GM12878 (cell line): ENCODE results near the gene PLXNB3. TPM values are rescaled to one million over a fixed set of nuclear protein-coding genes. Genes with fewer than 3 reads are reported as not detected.

Source experiments
- ATAC-seq: fragments of 200-7000 bp; cut with Tn5 transposase; 3 replicates; pipeline ENCODE4 v1.9.1; 2020; ENCODE audit warnings: mild to moderate bottlenecking, moderate library complexity
- BruUV-seq: library from RNA; stranded (reverse); fragments of 400-500 nt; replicated peaks from 2 replicates; lab custom pipeline; 2021; lab: Mats Ljungman, UMichigan
- CTCF ChIA-PET: fragments of 300-600 bp; sonication (Branson Sonifier 250); formaldehyde crosslinking; extraction: SDS; loops from one replicate; lab custom pipeline; 2021; ENCODE audit warnings: inconsistent platforms; lab: Yijun Ruan, JAX
- POLR2A ChIA-PET: fragments of 350-600 bp; formaldehyde crosslinking; extraction: SDS; loops from one replicate; lab custom pipeline; 2021; ENCODE audit warnings: inconsistent platforms; lab: Charles Lee
- RAD21 ChIA-PET: fragments of 300-600 bp; sonication (Branson Sonifier 250); formaldehyde crosslinking; loops from one replicate; lab custom pipeline; 2023; ENCODE audit warnings: antibody characterized with exemption; ENCODE audit not compliant: unreplicated experiment; lab: Charles Lee
- SMC1A ChIA-PET: fragments of 300-600 bp; sonication (Branson Sonifier 250); formaldehyde crosslinking; loops from one replicate; lab custom pipeline; 2023; ENCODE audit not compliant: unreplicated experiment, uncharacterized antibody; lab: Charles Lee
- DNase-seq: peaks from one replicate; pipeline ENCODE4 v3.0.0-alpha.2; 2011; ENCODE audit warnings: low read depth, low spot score
- FAIRE-seq: peaks from 3 replicates; lab custom pipeline; 2011; peaks lifted over from hg19 to GRCh38; lab: Jason Lieb, UNC
- H2AFZ ChIP-seq: 2 replicates; pipeline ENCODE4 v1.6.0; 2011; ENCODE audit warnings: low read depth, low read length, control low read depth; ENCODE audit not compliant: control insufficient read depth
- H3K27ac ChIP-seq: 2 replicates; pipeline ENCODE4 v1.5.1; 2011; ENCODE audit warnings: control low read depth; ENCODE audit not compliant: control insufficient read depth, insufficient read depth
- H3K27me3 ChIP-seq, 2 experiments: replicated peaks in 1 of 2; 2 replicates each; pipeline versions ENCODE4 v1.6.0 to v1.6.1; 2011; ENCODE audit warnings: low read length in 1 of 2; ENCODE audit not compliant: control insufficient read depth in 2 of 2, insufficient read depth in 2 of 2
- H3K36me3 ChIP-seq, 2 experiments: 2 replicates each; pipeline ENCODE4 v1.5.1; 2011; ENCODE audit warnings: low read length in 1 of 2; ENCODE audit not compliant: control insufficient read depth in 2 of 2, insufficient read depth in 2 of 2
- H3K4me1 ChIP-seq: 2 replicates; pipeline ENCODE4 v1.6.1; 2011; ENCODE audit warnings: mild to moderate bottlenecking, low read length, moderate library complexity, mixed read lengths; ENCODE audit not compliant: control insufficient read depth, insufficient read depth
- H3K4me2 ChIP-seq: 2 replicates; pipeline ENCODE4 v1.6.0; 2011; ENCODE audit warnings: control low read depth; ENCODE audit not compliant: control insufficient read depth, insufficient read depth
- H3K4me3 ChIP-seq: fragments of 200-600 bp; sonication (generic); 2 replicates; pipeline ENCODE4 v1.5.1; 2016
- H3K79me2 ChIP-seq: 2 replicates; pipeline ENCODE4 v1.6.0; 2011; ENCODE audit warnings: low read length; ENCODE audit not compliant: control insufficient read depth, insufficient read depth
- H3K9ac ChIP-seq: 2 replicates; pipeline ENCODE4 v1.8.0; 2011; ENCODE audit warnings: low read length, control low read depth, mixed read lengths; ENCODE audit not compliant: control insufficient read depth, insufficient read depth
- H3K9me3 ChIP-seq: replicated peaks from 3 replicates; pipeline ENCODE4 v1.5.1; 2011; ENCODE audit warnings: mild to moderate bottlenecking, low read length; ENCODE audit not compliant: control insufficient read depth, insufficient read depth
- H4K20me1 ChIP-seq: 2 replicates; pipeline ENCODE4 v1.6.0; 2011; ENCODE audit not compliant: control insufficient read depth, insufficient read depth
- ASH2L ChIP-seq: fragments of 300-600, 200-600 bp; sonication (generic); IDR thresholded peaks from 2 replicates; pipeline ENCODE4 v1.6.1; 2017; ENCODE audit warnings: low read depth, mild to moderate bottlenecking, borderline replicate concordance
- CHD1 ChIP-seq: IDR thresholded peaks from 2 replicates; pipeline ENCODE4 v1.6.1; 2012; ENCODE audit warnings: low read depth, low read length, improper control_type of control experiment
- CHD2 ChIP-seq: IDR thresholded peaks from 2 replicates; pipeline ENCODE4 v1.6.1; 2011; ENCODE audit warnings: low read depth, low read length, improper control_type of control experiment, borderline replicate concordance
- HDAC6 ChIP-seq: fragments of 200-600 bp; sonication (generic); IDR thresholded peaks from one replicate; pipeline ENCODE4 v1.8.0; 2017; ENCODE audit warnings: antibody characterized with exemption; ENCODE audit not compliant: unreplicated experiment
- IKZF1 ChIP-seq: fragments of 450-650 bp; conservative IDR thresholded peaks from 2 replicates; pipeline ENCODE4 v1.6.1; 2017; ENCODE audit warnings: antibody characterized with exemption, mild to moderate bottlenecking
- NFIC ChIP-seq: IDR thresholded peaks from 2 replicates; pipeline ENCODE4 v1.6.1; 2012; ENCODE audit warnings: low read depth, mild to moderate bottlenecking, inconsistent platforms, low read length, moderate library complexity
- NR2C2 ChIP-seq: IDR thresholded peaks from 2 replicates; pipeline ENCODE4 v1.6.1; 2011; ENCODE audit warnings: borderline replicate concordance, low read depth; ENCODE audit not compliant: control insufficient read depth, insufficient read length
- POLR2A ChIP-seq: IDR thresholded peaks from 2 replicates; pipeline ENCODE4 v1.6.1; 2011; ENCODE audit warnings: low read depth, mild to moderate bottlenecking, low read length
- SP1 ChIP-seq: IDR thresholded peaks from one replicate; pipeline ENCODE4 v1.6.1; 2011; ENCODE audit warnings: low read depth, low read length
- SPI1 ChIP-seq: IDR thresholded peaks from 2 replicates; pipeline ENCODE4 v1.6.1; 2011; ENCODE audit warnings: low read depth, mild to moderate bottlenecking, low read length, moderate library complexity, borderline replicate concordance; ENCODE audit not compliant: insufficient read depth
- SRF ChIP-seq, 2 experiments: IDR thresholded peaks; 2 replicates each; pipeline ENCODE4 v1.6.1; 2011; ENCODE audit warnings: low read depth in 2 of 2, low read length in 2 of 2, mild to moderate bottlenecking in 1 of 2, moderate library complexity in 1 of 2
- WRNIP1 ChIP-seq: IDR thresholded peaks from 2 replicates; pipeline ENCODE4 v1.6.1; 2011; ENCODE audit warnings: low read depth, low read length, improper control_type of control experiment, borderline replicate concordance
- ZBED1 ChIP-seq: IDR thresholded peaks from 2 replicates; pipeline ENCODE4 v1.6.1; 2016; ENCODE audit warnings: borderline replicate concordance
- ZNF274 ChIP-seq: IDR thresholded peaks from one replicate; pipeline ENCODE4 v1.8.0; 2011; ENCODE audit not compliant: insufficient read length, insufficient read depth
- WGBS: methylation state at CpG from one replicate; pipeline ENCODE4 v1.1.6; 2016; ENCODE audit warnings: low lambda C conversion rate; ENCODE audit not compliant: insufficient replicate concordance, insufficient coverage; ENCODE audit errors: missing lambda C conversion rate; 5-methylcytosine and 5-hydroxymethylcytosine counted together
- in situ Hi-C: fragments of 300-500 bp; cut with MboI; formaldehyde crosslinking; loops from 9 replicates; pipeline ENCODE4 v1.14.3; 2018; ENCODE audit warnings: mixed read lengths
- intact Hi-C: fragments of 100-400 bp; cut with micrococcal nuclease; formaldehyde crosslinking; loops from one replicate; pipeline ENCODE4 v1.14.2; 2022; ENCODE audit not compliant: unreplicated experiment
- polyA plus RNA-seq, 11 experiments: library from polyadenylated mRNA; depleted of rRNA in 4 of 11; unstranded in 6 of 11; stranded (reverse) in 5 of 11; fragments of >200 nt; fragmentation: Nextera tagmentation in 4 of 11; fragmentation: Illumina TruSeq in 1 of 11; extraction: Ambion mirVana in 4 of 11; extraction: Trizol in 1 of 11; gene quantifications; 1 replicate in 1 of 11; 2 replicates in 10 of 11; pipeline versions ENCODE4 v1.2.1 to v1.2.3, GENCODE V29; 2011 to 2016; ENCODE audit warnings: inconsistent platforms in 2 of 11, missing spikeins in 2 of 11, low read depth in 1 of 11
- total RNA-seq, 4 experiments: library from RNA; depleted of rRNA in 3 of 4; stranded (reverse); fragments of >200 nt in 3 of 4; fragmentation: Illumina TruSeq in 1 of 4; extraction: Trizol in 1 of 4; gene quantifications; 2 replicates each; pipeline versions ENCODE4 v1.2.1 to v1.2.3, GENCODE V29; 2013 to 2021
- TF ChIP-seq, protein P1 (sequence below): IDR thresholded peaks from 2 replicates; pipeline ENCODE4 v1.6.1; 2011; ENCODE audit warnings: borderline replicate concordance, low read depth, mild to moderate bottlenecking, moderate library complexity, low read length; ENCODE audit not compliant: insufficient read depth, poor library complexity, severe bottlenecking
- TF ChIP-seq, protein P2 (sequence below): IDR thresholded peaks from 2 replicates; pipeline ENCODE4 v1.6.1; 2012; ENCODE audit warnings: low read depth, low read length, improper control_type of control experiment
- TF ChIP-seq, protein P3 (sequence below): IDR thresholded peaks from 2 replicates; pipeline ENCODE4 v1.6.1; 2012; ENCODE audit warnings: low read depth, low read length, improper control_type of control experiment
- TF ChIP-seq, protein P4 (sequence below): IDR thresholded peaks from 2 replicates; pipeline ENCODE4 v1.6.1; 2011; ENCODE audit warnings: low read depth, low read length, improper control_type of control experiment, borderline replicate concordance

PLXNB3 gene
- total and polyA plus RNA-seq, 10 of the 15 experiments (the other 5 are each of a cell fraction or from before 2014, with no cell fraction given): 0.06 to 0.68 (median 0.19) TPM; not detected in 4

DNA sequence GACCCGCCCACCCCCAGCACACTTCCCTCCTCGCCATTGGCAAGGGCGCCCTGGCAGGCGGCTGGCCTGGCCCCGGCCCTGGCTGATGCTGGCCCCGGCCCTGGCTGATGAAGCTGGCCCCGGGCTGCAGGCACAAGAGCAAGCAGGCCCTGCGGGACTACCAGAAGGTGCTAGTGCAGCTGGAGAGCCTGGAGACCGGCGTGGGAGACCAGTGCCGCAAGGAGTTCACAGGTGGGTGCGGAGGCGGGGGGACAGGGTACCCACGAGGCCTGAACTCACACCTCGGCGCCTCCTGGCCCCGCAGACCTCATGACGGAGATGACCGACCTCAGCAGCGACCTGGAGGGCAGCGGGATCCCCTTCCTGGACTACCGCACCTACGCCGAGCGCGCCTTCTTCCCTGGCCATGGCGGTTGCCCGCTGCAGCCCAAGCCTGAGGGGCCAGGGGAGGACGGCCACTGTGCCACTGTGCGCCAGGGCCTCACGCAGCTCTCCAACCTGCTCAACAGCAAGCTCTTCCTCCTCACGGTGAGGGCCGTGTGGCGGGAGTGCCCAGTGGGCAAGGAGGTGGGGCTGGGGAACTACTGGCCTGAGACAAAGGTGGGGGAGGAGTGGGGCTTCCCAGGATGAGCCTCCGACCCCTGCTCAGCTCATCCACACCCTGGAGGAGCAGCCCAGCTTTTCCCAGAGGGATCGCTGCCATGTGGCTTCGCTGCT, 10.7 kb downstream of the PLXNB3 start (continued):
- TF ChIP-seq, protein P1, sequence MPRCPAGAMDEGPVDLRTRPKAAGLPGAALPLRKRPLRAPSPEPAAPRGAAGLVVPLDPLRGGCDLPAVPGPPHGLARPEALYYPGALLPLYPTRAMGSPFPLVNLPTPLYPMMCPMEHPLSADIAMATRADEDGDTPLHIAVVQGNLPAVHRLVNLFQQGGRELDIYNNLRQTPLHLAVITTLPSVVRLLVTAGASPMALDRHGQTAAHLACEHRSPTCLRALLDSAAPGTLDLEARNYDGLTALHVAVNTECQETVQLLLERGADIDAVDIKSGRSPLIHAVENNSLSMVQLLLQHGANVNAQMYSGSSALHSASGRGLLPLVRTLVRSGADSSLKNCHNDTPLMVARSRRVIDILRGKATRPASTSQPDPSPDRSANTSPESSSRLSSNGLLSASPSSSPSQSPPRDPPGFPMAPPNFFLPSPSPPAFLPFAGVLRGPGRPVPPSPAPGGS: no peak
- no peak for TF ChIP-seq IKZF1

DNA sequence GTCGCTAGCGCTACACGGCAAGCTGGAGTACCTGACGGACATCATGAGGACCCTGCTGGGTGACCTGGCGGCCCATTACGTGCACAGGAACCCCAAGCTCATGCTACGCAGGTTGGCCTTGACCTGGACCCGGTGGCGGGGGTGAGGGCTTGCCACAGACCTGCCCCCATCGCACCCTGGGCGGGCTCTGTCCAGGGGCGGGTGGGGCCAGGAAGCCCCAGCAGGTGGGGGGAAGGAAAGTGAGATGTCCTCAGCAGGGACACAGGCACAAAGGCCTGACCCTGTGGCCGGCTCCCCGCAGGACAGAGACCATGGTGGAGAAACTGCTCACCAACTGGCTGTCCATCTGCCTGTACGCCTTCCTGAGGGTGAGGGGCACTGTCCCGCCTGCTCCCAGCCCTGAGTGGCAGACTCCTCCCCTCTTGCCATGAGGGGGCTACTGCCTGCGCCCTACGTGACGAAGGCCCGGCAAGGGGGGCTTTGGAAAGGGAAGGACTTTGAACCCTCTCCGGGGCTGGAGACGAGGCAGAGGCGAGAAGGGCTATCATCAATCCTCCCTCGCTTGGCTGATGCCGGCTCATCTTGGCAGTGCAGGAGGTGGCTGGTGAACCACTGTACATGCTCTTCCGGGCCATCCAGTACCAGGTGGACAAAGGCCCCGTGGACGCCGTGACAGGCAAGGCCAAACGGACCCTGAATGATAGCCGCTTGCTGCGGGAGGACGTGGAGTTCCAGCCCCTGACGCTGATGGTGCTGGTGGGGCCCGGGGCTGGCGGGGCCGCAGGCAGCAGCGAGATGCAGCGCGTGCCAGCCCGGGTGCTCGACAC, 11.5 kb downstream of the PLXNB3 start:
- no TSS peak for BruUV-seq
- in situ Hi-C loops: no loop called here
- 82% methylated on average over 37 of the region's 42 CpGs for WGBS
- DNase-seq: no peak
- ATAC-seq: no peak
- Histone ChIP-seq H3K9ac (no peak overlapping the region), H3K79me2 (no peaks in the 10 kb centered on the region), H3K4me3 (no peak overlapping the region), H3K27ac (no peak overlapping the region), H3K27me3 (no peaks in the 10 kb centered on the region), H3K4me1 (no peaks in the 10 kb centered on the region), H3K4me2 (no peak overlapping the region), H3K9me3 (no peaks in the 10 kb centered on the region; the same call in 2 of the 3 replicates), H2AFZ (no peak overlapping the region), H4K20me1 (no peaks in the 10 kb centered on the region), H3K36me3 (no peaks in the 10 kb centered on the region)
- ChIA-PET POLR2A (no interaction called here), RAD21 (no interaction called here), SMC1A (no interaction called here), CTCF (no interaction called here)
- FAIRE-seq: no peak
- intact Hi-C loops: no loop called here
- no peak for TF ChIP-seq NFIC
- TF ChIP-seq ZBED1: no peak
- no peak for TF ChIP-seq SPI1
- no peak for TF ChIP-seq HDAC6
- TF ChIP-seq IKZF1: no peak
- no peak for TF ChIP-seq CHD1
- TF ChIP-seq, protein P2, sequence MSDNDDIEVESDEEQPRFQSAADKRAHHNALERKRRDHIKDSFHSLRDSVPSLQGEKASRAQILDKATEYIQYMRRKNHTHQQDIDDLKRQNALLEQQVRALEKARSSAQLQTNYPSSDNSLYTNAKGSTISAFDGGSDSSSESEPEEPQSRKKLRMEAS: no peak
- TF ChIP-seq ZNF274: no peak
- no peak for TF ChIP-seq POLR2A
- TF ChIP-seq SP1: no peak
- TF ChIP-seq SRF (IDR thresholded peaks at IDR 0.05; ENCODE audit: low read depth in 2 of 2, low read length in 2 of 2): no peak
- TF ChIP-seq NR2C2: no peak
- TF ChIP-seq, protein P3, sequence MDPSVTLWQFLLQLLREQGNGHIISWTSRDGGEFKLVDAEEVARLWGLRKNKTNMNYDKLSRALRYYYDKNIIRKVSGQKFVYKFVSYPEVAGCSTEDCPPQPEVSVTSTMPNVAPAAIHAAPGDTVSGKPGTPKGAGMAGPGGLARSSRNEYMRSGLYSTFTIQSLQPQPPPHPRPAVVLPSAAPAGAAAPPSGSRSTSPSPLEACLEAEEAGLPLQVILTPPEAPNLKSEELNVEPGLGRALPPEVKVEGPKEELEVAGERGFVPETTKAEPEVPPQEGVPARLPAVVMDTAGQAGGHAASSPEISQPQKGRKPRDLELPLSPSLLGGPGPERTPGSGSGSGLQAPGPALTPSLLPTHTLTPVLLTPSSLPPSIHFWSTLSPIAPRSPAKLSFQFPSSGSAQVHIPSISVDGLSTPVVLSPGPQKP: no peak
- TF ChIP-seq CHD2: no peak
- TF ChIP-seq, protein P4, sequence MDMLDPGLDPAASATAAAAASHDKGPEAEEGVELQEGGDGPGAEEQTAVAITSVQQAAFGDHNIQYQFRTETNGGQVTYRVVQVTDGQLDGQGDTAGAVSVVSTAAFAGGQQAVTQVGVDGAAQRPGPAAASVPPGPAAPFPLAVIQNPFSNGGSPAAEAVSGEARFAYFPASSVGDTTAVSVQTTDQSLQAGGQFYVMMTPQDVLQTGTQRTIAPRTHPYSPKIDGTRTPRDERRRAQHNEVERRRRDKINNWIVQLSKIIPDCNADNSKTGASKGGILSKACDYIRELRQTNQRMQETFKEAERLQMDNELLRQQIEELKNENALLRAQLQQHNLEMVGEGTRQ: no peak
- TF ChIP-seq WRNIP1: no peak
- TF ChIP-seq ASH2L: no peak
